ENCODE data around the gene THOC6.

THOC6 gene

DNA sequence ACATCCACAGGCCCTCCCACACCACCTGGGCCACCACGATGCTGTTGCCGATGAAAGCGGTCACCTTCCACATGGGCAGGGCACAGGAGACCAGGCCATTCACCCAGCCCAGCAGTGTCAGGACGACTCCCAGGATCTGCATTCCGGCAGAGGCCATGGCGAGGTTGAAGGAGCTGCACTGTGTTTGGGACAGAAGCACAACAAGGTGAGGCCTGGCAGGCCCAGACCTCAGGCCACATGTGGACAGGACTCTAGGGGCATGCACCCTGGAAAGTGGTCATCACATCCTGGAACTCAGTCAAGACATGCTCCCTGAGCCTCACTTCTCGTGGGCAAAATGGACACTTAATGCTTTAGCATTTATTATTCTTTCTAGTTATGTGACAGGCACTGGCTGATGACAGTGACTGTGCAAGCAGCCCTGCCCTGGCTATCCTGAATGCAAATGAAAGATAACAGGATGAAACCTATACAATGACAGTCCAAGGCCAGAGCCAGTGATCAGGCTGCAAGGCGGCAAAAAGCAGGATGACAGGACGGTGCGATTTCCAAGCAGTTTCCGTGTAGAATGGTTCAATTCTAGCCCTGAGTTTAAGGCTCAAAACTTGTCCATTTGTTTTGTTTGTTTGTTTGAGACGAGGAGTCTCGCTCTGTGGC is 7.8 kb upstream of the THOC6 start:
- no peak for DNase-seq (ENCODE audit: low spot score)

DNA sequence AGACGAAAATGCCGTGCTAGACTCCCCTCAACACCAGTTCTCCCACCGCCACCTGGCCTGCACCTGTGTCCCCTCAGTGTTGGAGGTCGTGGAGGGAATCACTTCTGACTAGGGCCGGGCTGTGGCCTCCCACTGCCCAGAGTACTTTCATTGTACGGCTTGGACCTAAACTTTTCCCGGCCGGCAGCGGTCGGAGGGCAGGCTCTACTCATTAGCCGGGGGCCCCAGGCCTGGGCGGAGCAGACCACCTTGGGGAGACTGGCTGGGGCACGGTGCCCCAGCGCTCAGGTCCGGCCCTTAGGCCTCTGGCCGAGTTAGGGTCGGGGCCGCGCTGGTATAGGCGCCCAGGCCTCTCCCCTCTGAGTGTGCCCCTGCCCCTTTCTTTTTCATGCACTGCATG is 6.5 kb upstream of the THOC6 start:
- DNase-seq (ENCODE audit: low spot score): no peak

GRCh38 chr16:3017794-3018506 is 5.9 kb upstream of the THOC6 start, which contains the start of gene CLDN6:
CLDN6 (minus strand) TSS chr16:3018183; CDS start chr16:3016021, 2,162 bp downstream.
- peak; percentile 79 for DNase-seq (ENCODE audit: low spot score)

- no peak for DNase-seq (ENCODE audit: low spot score)
Observed at GRCh38 chr16:3019594-3020246, 4.1 kb upstream of the THOC6 start.

GRCh38 chr16:3020247-3020603 is 3.6 kb upstream of the THOC6 start, which contains the start of gene TNFRSF12A:
TNFRSF12A (plus strand) TSS chr16:3020368; CDS start chr16:3020398, 30 bp downstream.
- DNase-seq (ENCODE audit: low spot score): peak; percentile 72

DNA sequence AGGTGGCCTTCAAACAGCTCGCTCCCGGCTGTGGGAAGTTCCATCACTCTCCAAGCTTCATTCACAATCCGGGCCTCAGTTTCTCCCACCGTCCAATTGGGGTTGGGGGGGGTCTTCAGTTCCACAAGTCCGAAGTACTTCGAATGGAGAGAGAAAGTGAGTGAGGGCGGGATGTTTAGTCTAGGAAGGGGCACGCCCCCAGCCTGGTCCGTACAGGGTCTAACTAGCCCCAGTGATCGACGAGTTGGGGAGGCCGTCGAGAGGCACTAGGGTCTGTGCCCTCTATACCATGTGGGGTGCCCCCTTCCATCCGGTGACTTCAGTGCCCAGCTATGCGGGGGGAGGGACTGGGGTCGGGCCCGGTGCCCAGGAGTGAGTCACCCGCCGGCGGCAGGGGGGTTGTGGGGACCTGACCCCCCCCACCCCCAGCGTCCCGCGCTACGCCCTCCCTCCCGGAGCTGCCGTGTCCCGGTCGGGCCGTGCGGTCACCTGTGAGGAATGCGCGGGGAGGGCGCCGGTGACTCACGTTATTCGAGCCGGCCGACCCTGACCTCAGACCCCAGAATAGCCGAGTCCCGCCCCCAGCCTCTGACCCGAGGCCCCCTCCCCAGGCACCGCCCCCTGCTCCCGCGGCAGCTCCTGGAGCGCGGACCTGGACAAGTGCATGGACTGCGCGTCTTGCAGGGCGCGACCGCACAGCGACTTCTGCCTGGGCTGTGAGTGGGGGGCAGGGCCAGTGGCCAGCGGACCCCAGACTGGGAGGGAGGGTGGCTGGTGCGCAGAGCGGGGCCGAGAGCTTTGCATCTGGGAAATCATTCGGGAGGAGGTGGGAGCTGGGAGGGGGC is 3.0 kb upstream of the THOC6 start:
- no peak for DNase-seq (ENCODE audit: low spot score)

DNA sequence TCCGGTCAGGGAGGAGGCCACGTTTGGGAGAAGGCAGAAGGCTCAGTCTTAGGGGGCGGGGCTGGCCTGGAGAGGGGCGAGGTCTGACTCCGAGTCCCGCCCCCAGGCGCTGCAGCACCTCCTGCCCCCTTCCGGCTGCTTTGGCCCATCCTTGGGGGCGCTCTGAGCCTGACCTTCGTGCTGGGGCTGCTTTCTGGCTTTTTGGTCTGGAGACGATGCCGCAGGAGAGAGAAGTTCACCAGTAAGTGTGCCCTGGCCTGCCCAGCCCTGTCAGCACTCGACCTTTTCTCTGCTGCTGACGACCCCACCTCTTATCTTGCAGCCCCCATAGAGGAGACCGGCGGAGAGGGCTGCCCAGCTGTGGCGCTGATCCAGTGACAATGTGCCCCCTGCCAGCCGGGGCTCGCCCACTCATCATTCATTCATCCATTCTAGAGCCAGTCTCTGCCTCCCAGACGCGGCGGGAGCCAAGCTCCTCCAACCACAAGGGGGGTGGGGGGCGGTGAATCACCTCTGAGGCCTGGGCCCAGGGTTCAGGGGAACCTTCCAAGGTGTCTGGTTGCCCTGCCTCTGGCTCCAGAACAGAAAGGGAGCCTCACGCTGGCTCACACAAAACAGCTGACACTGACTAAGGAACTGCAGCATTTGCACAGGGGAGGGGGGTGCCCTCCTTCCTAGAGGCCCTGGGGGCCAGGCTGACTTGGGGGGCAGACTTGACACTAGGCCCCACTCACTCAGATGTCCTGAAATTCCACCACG is 2.2 kb upstream of the THOC6 start:
- DNase-seq (ENCODE audit: low spot score): peak; percentile 65

GRCh38 chr16:3022208-3022683 is 1.6 kb upstream of the THOC6 start:
- no peak for DNase-seq (ENCODE audit: low spot score)

DNA sequence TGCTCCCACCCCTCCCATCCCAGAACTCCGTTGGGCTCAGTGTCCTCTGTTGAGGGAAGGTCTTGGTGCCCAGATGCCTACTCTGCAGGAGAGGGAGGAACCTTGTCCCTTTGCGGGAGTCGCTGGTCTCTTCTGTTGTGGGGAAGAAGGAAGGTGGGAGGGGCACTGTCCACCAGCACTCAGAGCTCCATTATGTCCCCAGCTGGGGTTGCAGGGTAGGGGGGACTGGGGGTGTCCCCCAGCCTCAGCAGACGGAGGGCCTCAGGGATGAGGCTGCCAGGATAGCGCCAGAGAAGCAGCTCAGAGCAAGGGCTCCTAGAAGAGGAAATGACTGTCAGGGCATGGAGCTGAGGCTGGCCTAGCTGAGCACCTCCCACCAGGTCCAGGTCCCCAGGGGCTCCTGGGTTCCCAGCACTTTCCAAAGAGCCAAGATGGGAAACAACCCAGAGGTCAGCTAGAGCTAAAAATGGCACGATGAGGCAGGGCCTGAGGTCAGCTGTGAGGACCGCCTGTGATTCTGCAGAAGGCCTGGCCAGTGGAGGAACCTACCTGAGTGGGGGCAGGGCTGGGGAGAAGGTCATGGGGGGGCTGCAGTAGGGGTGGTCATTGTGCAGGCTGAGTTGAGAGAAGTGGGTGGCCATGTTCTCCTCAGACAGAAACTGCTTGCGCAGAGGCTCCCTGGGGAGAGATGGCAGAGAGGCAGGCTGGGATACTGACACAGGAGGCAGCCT is 986 bp upstream of the THOC6 start:
- DNase-seq (ENCODE audit: low spot score): no peak

DNA sequence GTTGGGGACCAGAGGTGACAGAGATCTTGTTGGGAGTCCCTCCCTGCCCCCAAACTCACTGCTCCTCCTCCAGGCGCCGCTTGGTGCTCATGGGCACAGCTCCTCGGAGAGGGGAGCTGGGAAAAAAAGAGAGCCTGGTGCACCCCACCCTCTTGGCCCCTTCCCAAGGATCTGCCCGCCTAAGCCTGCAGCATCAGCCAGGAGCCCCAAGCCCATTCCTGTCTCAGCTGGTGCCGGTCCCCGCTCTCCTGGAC is 493 bp upstream of the THOC6 start:
- no peak for DNase-seq (ENCODE audit: low spot score)

- DNase-seq (ENCODE audit: low spot score): no peak
Observed at GRCh38 chr16:3025032-3026002, 1.5 kb downstream of the THOC6 start.

GRCh38 chr16:3026003-3026378 is 2.2 kb downstream of the THOC6 start:
- DNase-seq (ENCODE audit: low spot score): no peak

- no peak for DNase-seq (ENCODE audit: low spot score)
Observed at GRCh38 chr16:3026609-3027488, 3.0 kb downstream of the THOC6 start.

DNA sequence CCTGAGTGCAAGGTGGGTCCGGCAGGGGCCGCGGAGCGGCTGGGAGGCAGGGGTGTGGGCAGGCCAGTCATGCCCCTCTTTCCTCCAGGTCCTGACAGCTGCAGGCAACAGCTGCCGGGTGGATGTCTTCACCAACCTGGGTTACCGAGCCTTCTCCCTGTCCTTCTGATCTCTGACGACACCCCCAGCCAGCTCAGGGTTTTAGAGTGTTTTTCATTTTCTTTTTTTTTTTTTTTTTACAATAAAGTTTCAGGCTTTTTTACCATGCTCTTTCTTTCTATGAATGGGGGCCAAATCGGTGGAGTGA is 3.6 kb downstream of the THOC6 start:
- no peak for DNase-seq (ENCODE audit: low spot score)

DNA sequence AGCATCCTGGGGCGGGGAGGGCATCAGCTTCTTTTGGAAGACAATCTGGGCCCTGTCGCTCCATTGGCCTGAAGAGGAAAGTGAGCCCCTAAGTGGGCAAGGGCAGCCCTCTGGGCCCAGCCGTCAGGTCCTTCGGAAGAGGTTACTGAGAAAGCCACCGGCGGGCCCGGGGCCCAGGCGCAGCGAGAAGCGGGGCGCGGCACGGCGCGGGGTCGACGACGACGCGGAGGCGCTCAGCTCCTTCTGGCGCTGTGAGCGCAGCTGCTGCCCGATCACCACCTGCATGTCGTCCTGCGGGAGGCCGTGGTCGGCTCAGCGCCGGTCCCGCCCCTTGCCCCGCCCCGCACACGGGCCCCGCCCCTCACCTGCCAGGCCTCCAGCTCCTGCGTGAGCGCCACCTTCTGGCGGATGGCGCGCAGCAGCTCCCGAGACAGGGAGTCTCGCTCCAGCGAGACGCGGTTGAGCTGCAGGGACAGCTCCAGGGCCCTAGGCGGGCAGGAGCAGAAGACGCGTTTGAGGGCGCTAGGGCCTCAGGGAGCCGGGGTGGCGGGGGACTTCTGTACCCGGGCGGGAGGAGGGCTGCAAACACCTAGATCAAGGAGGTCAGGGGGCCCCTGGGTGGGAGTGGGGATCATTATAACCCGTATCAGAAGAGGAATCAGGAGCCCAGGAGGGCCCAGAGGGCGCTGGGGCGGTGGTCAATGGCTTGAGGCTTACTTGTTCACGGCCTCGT is 4.3 kb downstream of the THOC6 start:
- DNase-seq (ENCODE audit: low spot score): peak; percentile 87

GRCh38 chr16:3028716-3029319 is 5.0 kb downstream of the THOC6 start:
- no peak for DNase-seq (ENCODE audit: low spot score)

DNA sequence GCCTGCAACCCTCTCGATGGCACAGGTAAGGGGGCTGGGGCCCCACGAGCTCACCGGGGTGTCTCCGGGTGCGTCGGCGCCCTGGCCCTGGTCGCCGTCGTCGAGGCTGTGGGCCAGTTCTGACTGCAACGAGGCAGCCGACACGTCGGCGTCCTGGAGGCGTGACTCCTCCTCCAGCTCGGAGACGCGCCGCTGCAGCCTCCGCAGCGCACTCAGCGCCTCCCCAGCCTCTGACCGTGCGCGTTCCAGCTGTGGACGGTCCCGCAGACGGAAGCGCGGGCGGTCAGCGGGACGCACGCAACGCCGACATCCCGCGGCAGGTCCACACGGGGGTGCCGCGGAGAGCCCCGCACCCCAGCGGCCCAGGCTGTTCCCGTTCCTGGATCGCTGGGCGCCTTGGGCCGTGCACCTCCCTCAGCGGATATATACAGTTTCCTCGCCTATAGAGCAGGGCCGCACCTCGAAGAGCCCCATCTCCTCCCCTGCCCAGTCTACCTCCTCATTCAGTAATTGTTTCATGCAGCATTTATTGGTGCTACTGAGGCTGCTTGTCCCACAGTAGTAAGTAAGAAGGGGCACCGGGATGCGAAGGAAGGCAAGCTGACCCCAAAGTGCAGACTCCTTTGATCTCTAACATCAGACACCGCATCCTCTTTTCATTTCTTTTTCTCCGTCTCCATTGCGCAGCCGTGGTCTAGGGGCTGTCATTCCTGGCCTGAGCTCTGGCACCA is 5.8 kb downstream of the THOC6 start:
- no peak for DNase-seq (ENCODE audit: low spot score)
